Mucosa of rectum (tissue), 2 donors: ENCODE data around the gene TUBA3D.
A peak's percentile ranks its signal among the peaks of the same experiment; 100 is the strongest.
"Not testable (repeated sequence)": the region's sequence is repeated elsewhere in the genome, so short reads cannot be mapped to it uniquely, and the experiment has no call there.

Experiments
- H3K27ac ChIP-seq, 2 donors: one replicate each; pipeline ENCODE4 v1.7.0; 2013; ENCODE audit warnings: inconsistent platforms in 2 of 2, low read depth in 2 of 2, low read length in 2 of 2
- H3K27me3 ChIP-seq, 2 donors: one replicate each; pipeline ENCODE4 v1.7.0; 2013; ENCODE audit warnings: low read length in 2 of 2; ENCODE audit not compliant: control insufficient read depth in 2 of 2, insufficient read depth in 2 of 2
- H3K36me3 ChIP-seq, 2 donors: one replicate each; pipeline ENCODE4 v1.7.0; 2013; ENCODE audit warnings: low read length in 2 of 2; ENCODE audit not compliant: control insufficient read depth in 2 of 2, insufficient read depth in 2 of 2
- H3K4me1 ChIP-seq, 2 donors: one replicate each; pipeline ENCODE4 v1.7.0; 2013; ENCODE audit warnings: low read length in 2 of 2, mild to moderate bottlenecking in 1 of 2; ENCODE audit not compliant: control insufficient read depth in 2 of 2, insufficient read depth in 2 of 2
- H3K4me3 ChIP-seq, 2 donors: one replicate each; pipeline ENCODE4 v1.7.0; 2013; ENCODE audit warnings: low read length in 2 of 2
- H3K9ac ChIP-seq, 2 donors: one replicate each; pipeline ENCODE4 v1.7.0; 2013; ENCODE audit warnings: low read length in 2 of 2, low read depth in 1 of 2, mild to moderate bottlenecking in 1 of 2
- H3K9me3 ChIP-seq, 2 donors: one replicate each; pipeline ENCODE4 v1.7.0; 2013; ENCODE audit warnings: low read length in 2 of 2; ENCODE audit not compliant: control insufficient read depth in 2 of 2
- donor health status: healthy.
- donor health status: Normal muscosa, but diverticular disease.

TUBA3D gene

GRCh38 chr2:131493199-131493968 lies 17.5 kb downstream of the TUBA3D start:
- peaks cover 3 to 4% of the 10 kb centered on the region in 2 donors for H3K36me3 ChIP-seq
- H3K4me1 ChIP-seq = peaks cover 8 to 16% of the 10 kb centered on the region in 2 donors
- H3K9ac ChIP-seq = peak overlapping the region; percentile 86 to 89
- H3K27me3 ChIP-seq = no peaks in the 10 kb centered on the region
- peak overlapping the region; percentile 85 to 91 for H3K4me3 ChIP-seq
- H3K27ac ChIP-seq = peak overlapping the region; percentile 91 to 92
- H3K9me3 ChIP-seq = no peaks in the 10 kb centered on the region

DNA sequence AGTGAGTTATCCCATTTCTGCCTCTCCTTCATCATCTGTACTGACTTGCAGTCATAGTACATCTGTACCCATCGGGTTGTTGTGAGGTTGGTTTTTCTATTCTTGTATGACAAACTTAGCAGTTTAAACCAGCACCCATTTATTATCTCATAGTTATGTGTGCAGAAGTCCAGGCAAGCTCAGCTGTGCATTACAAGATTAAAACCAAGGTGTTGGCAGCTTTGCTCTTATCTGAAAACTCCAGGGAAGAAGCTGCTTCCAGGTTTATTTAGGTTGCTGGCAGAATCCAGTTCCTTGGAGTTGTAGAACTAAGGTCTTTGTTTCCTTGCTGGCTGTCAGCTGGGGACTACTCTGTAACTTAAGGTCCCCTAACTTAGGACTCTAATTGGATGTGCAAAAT lies 19.6 kb downstream of the TUBA3D start:
- Histone ChIP-seq H3K36me3 (peaks cover 6 to 10% of the 10 kb centered on the region in 2 donors), H3K4me1 (peaks cover 8 to 16% of the 10 kb centered on the region in 2 donors), H3K9ac (peak overlapping the region in 1 of 2 donors; percentile 8)
- H3K27ac ChIP-seq, H3K9me3 ChIP-seq, H3K27me3 ChIP-seq, H3K4me3 ChIP-seq: not testable (repeated sequence)

GRCh38 chr2:131498321-131498973 lies 22.5 kb downstream of the TUBA3D start:
- not testable (repeated sequence) for H3K9ac ChIP-seq, H3K9me3 ChIP-seq, H3K4me3 ChIP-seq, H3K27me3 ChIP-seq, H3K4me1 ChIP-seq, H3K27ac ChIP-seq
- peaks cover 11 to 18% of the 10 kb centered on the region in 2 donors for H3K36me3 ChIP-seq

DNA sequence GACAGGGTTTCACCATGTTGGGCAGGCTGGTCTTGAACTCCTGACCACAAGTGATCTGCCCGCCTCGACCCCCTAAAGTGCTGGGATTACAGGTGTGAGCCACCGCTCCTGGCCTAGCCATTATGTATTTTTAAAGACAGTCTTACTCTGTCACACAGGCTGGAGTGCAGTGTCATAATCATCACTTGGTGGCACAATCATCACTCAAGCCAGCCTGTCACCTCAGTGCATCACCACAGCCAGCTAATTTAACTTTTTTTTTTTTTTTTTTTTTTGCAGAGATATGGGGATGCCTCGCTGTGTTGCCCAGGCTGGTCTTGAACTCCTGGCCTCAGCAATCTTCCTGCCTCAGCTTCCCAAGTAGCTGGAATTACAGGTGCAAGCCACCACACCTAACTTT lies 27.7 kb downstream of the TUBA3D start:
- H3K4me1 ChIP-seq, H3K9ac ChIP-seq, H3K9me3 ChIP-seq, H3K27me3 ChIP-seq, H3K4me3 ChIP-seq, H3K27ac ChIP-seq: not testable (repeated sequence)
- H3K36me3 ChIP-seq = peaks cover 14 to 45% of the 10 kb centered on the region in 2 donors

DNA sequence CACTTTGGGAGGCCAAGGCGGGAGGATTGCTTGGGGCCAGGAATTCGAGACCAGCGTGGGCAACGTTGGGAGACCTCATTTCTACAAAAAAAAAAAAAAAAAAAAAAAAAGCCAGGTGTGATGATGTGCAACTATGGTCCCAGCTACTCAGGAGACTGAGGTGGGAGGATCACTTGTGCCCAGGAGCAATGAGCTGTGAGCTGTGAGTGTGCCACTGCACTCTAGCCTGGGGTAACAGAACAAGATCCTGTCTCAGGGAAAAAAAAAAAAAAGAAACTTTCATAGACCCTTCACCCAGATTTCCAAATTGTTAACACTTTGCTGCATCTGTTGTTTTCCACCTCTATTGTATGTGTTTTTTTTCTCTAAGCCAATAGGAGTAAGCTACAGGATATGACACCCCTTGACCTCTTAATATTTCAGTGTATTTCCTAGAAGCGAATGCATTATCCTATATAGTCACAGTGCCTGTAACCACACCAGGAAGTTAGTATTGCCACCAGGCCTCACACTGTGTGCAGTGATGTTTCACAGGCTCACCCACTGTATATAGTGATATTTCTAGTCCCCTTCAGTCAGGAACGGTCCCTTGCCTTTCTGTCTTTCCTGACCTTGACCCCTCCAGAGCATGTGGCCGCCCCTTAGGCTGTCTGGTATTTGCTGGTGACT lies 28.3 kb downstream of the TUBA3D start:
- not testable (repeated sequence) for H3K27ac ChIP-seq, H3K9me3 ChIP-seq, H3K27me3 ChIP-seq, H3K4me3 ChIP-seq, H3K4me1 ChIP-seq, H3K9ac ChIP-seq
- H3K36me3 ChIP-seq = peaks cover 20 to 51% of the 10 kb centered on the region in 2 donors

GRCh38 chr2:131509615-131510014 lies 33.7 kb downstream of the TUBA3D start:
- Histone ChIP-seq H3K9me3 (no peaks in the 10 kb centered on the region), H3K4me1 (no peaks in the 10 kb centered on the region), H3K27me3 (no peaks in the 10 kb centered on the region), H3K36me3 (peaks cover 11 to 48% of the 10 kb centered on the region in 2 donors), H3K9ac (no peak overlapping the region), H3K27ac (no peak overlapping the region), H3K4me3 (no peak overlapping the region)

DNA sequence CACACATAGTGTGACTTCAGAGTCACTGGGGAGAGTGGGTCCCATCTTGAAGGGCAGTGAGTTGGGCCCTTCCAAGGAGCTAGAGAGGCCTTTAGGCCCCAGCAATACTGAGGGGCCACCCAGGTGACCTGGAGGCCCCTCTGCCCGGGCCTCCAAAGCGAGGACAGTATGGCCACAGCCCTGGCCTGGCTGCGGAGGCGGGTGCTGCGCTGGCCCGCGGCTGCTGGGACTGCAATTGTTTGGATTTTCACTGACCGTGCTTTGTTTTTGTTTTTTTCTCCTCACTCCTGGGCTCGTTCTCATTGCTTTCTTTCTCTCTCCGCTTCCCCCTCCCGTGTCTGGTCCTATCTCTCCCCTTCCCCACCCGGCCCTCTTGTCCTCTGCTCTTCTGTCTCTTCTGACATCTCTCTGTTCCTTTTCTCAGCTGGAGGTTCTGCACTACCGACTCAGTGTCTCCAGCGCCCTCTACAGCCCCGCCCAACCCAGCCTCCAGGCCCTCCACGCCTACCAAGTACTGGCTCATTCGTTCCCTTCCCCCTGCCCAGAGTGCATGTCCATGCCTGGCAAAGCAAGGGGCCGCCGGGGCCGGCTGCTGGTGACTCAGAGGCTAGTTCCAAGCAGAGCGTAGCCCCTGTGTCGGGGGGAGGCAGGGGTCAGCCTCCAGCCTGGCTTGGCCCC lies 35.5 kb downstream of the TUBA3D start:
- H3K36me3 ChIP-seq = peaks cover 11 to 38% of the 10 kb centered on the region in 2 donors
- H3K4me3 ChIP-seq, H3K4me1 ChIP-seq, H3K9ac ChIP-seq, H3K27me3 ChIP-seq, H3K9me3 ChIP-seq, H3K27ac ChIP-seq: not testable (repeated sequence)

DNA sequence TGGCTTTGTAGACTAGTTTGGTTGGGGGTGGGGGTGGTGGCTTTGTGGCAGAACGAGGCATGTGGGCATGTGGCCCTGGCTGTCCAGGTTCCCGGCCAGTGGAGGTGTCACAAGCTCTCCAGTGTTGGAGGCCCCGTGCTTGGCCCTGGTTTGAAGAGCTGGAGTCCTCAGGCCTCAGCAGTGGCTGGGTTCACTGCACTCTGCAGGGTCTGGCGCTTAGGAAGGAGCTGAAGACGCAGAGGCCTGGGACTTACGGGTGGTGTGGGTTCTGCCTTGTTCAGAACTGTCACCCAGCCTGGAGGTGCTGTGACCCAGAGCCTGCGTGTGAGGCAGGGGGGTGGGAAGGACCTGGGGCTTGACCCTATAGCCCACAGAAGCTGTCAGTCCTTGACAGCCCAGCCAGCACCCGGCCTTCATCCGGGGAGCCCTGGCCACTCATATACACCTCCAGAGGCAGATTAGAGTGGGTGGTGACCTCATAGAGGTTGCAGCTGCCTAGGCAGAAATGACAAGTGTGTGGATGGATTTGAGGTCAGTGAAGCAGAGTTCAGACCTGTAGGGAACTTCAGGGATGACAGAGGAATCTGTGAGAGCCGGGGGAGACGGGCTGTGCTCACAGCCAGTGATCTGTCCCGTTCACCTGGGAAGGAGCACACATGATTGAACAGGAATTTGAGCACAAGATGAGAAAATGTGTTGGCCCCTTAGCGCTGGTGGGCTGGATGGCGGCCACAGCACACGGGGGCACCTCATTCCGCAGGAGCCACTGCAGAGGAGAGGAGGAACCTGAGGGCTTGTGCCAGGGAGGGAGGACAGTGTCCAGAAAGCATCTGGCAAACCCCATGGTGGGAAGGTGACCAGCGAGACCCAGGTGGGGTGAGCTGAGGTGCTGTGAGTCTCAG lies 36.3 kb downstream of the TUBA3D start:
- not testable (repeated sequence) for H3K9ac ChIP-seq, H3K4me3 ChIP-seq, H3K4me1 ChIP-seq, H3K27me3 ChIP-seq, H3K9me3 ChIP-seq, H3K27ac ChIP-seq
- peaks cover 11 to 34% of the 10 kb centered on the region in 2 donors for H3K36me3 ChIP-seq

GRCh38 chr2:131514408-131515166 lies 38.7 kb downstream of the TUBA3D start:
- not testable (repeated sequence) for H3K4me3 ChIP-seq, H3K27ac ChIP-seq, H3K27me3 ChIP-seq, H3K9ac ChIP-seq, H3K9me3 ChIP-seq, H3K4me1 ChIP-seq
- H3K36me3 ChIP-seq = peaks cover 0 to 19% of the 10 kb centered on the region in 2 donors
